ENCODE results near the gene COPE. TPM values are rescaled to one million over a fixed set of nuclear protein-coding genes. Genes with fewer than 3 reads are reported as not detected.

Gene COPE
- total and polyA plus RNA-seq, 2 of the 4 experiments (the other 2 are of a cell fraction): 347 to 461 TPM

GRCh38 chr19:18948976-18949356 is 29.8 kb upstream of the COPE start:
- Histone ChIP-seq H3K9me1 (ENCODE audit: insufficient read depth, low read length) (no peaks in the 10 kb centered on the region), H3K4me1 (ENCODE audit: control insufficient read depth, insufficient read depth, low read length) (no peaks in the 10 kb centered on the region), H2AK9ac (replicated peaks; ENCODE audit: low read depth, low read length, poor library complexity) (no peak overlapping the region), H2BK20ac (ENCODE audit: low read depth, low read length) (no peak overlapping the region), H3K56ac (ENCODE audit: extremely low read depth, insufficient read depth, low read length) (no peak overlapping the region), H3K9ac (ENCODE audit: low read depth, low read length) (no peak overlapping the region), H3K9me3 (ENCODE audit: control insufficient read depth, insufficient read depth, low read length) (no peaks in the 10 kb centered on the region), H3K36me3 (ENCODE audit: control insufficient read depth, insufficient read depth, low read length) (peaks cover 6% of the 10 kb centered on the region; the same call in 1 of the 2 replicates), H3K18ac (ENCODE audit: low read depth, low read length) (no peak overlapping the region), H2BK15ac (ENCODE audit: low read depth, low read length) (no peak overlapping the region), H3K4me2 (ENCODE audit: low read depth, low read length) (no peak overlapping the region), H3K4ac (ENCODE audit: low read depth, low read length) (no peak overlapping the region), H3K27ac (ENCODE audit: insufficient read depth, low read length) (no peak overlapping the region), H2AK5ac (ENCODE audit: low read depth, low read length) (no peak overlapping the region), H2BK120ac (ENCODE audit: low read depth, low read length) (no peak overlapping the region), H3K14ac (replicated peaks; ENCODE audit: low read depth, low read length) (no peak overlapping the region), H3K4me3 (ENCODE audit: insufficient read depth, low read depth, low read length) (no peak overlapping the region), H2BK5ac (ENCODE audit: low read depth, low read length, poor library complexity, severe bottlenecking) (no peak overlapping the region), H3K23ac (ENCODE audit: low read depth, low read length) (no peak overlapping the region), H3K79me1 (ENCODE audit: low read depth in 1 of 2, low read length in 2 of 2) (no peaks in the 10 kb centered on the region), H3K27me3 (ENCODE audit: control insufficient read depth, insufficient read depth, low read length) (no peaks in the 10 kb centered on the region), H4K5ac (ENCODE audit: low read depth, low read length) (no peak overlapping the region), H4K20me1 (ENCODE audit: insufficient read depth, low read length) (no peaks in the 10 kb centered on the region; the same call in 1 of the 2 replicates), H4K91ac (ENCODE audit: insufficient read depth, low read depth, low read length) (no peak overlapping the region), H4K8ac (ENCODE audit: low read depth in 2 of 2, low read length in 2 of 2) (no peak overlapping the region), H2AFZ (replicated peaks; ENCODE audit: low read length, poor library complexity) (no peak overlapping the region)
- in situ Hi-C loops (cut with MboI; ENCODE audit: low sequenced_read_pairs): no loop called here
- CTCF ChIA-PET: no interaction called here
- 85% methylated on average over 5 of the region's 5 CpGs; no CpG with 5 or more reads in 1 of the 2 experiments for WGBS, 2 experiments (ENCODE audit: extremely low coverage in 2 of 2, insufficient read length in 1 of 2)
- no TSS peak for BruUV-seq (replicated peaks)
- DNase-seq (no peak), ATAC-seq (ENCODE audit: low read depth) (no peak)
- POLR2A ChIA-PET (ENCODE audit: unreplicated experiment): no interaction called here
- intact Hi-C loops (cut with micrococcal nuclease): no loop called here
- dilution Hi-C loops (cut with HindIII; ENCODE audit: low sequenced_read_pairs, unreplicated experiment): no loop called here
- TF ChIP-seq USF2 (IDR thresholded peaks at IDR 0.05; ENCODE audit: low read depth, low read length) (no peak), FOS (IDR thresholded peaks at IDR 0.05; ENCODE audit: low read depth, low read length) (no peak), MAZ (IDR thresholded peaks at IDR 0.05; ENCODE audit: borderline replicate concordance, low read depth, low read length) (no peak), RCOR1 (IDR thresholded peaks at IDR 0.05; ENCODE audit: insufficient replicate concordance, low read length) (no peak), CTCF (conservative IDR thresholded peaks at IDR 0.05; ENCODE audit: low read depth, low read length) (no peak), CEBPB (IDR thresholded peaks at IDR 0.05; ENCODE audit: low read depth, low read length) (no peak), NFE2L2 (IDR thresholded peaks at IDR 0.05; ENCODE audit: low read depth, low read length) (no peak), MAFK (IDR thresholded peaks at IDR 0.05; ENCODE audit: low read depth, low read length) (no peak), RAD21 (IDR thresholded peaks at IDR 0.05; ENCODE audit: low read length) (no peak), ELK1 (IDR thresholded peaks at IDR 0.05; ENCODE audit: borderline replicate concordance, low read depth, low read length) (no peak), CHD1 (IDR thresholded peaks at IDR 0.05; ENCODE audit: low read depth, low read length) (no peak), RFX5 (IDR thresholded peaks at IDR 0.05; ENCODE audit: low read depth, low read length) (no peak), POLR2A (IDR thresholded peaks at IDR 0.05; ENCODE audit: low read depth, low read length) (no peak), MXI1 (IDR thresholded peaks at IDR 0.05; ENCODE audit: borderline replicate concordance, low read depth, low read length) (no peak), SMC3 (IDR thresholded peaks at IDR 0.05; ENCODE audit: low read depth, low read length) (no peak), BHLHE40 (IDR thresholded peaks at IDR 0.05; ENCODE audit: low read depth, low read length) (no peak)
